Activated naive CD4-positive, alpha-beta T cell treated with anti-CD3 and anti-CD28 coated beads, Interleukin-2, amount 50 U/mL, for 72 hours (primary cell): ENCODE results near the gene LRRC10. TPM values are rescaled to one million over a fixed set of nuclear protein-coding genes. Genes with fewer than 3 reads are reported as not detected.
A peak's percentile ranks its signal among the peaks of the same experiment; 100 is the strongest.

Experiments
- ATAC-seq, 2 donors: fragments of 150-1000 bp; cut with Tn5 transposase; 2 replicates each; pipeline ENCODE4 v1.10.0; 2021; ENCODE audit warnings: mild to moderate bottlenecking in 2 of 2, moderate library complexity in 2 of 2
- DNase-seq, 2 donors: peaks; one replicate each; pipeline ENCODE4 v3.0.0; 2021 to 2022; ENCODE audit warnings: low spot score in 2 of 2
- H3K27ac Mint-ChIP-seq, 2 donors: one replicate each; pipeline ENCODE4 v1.8.0; 2022; ENCODE audit warnings: mild to moderate bottlenecking in 2 of 2, mixed read lengths in 2 of 2
- H3K36me3 Mint-ChIP-seq, 2 donors: one replicate each; pipeline ENCODE4 v1.8.0; 2022; ENCODE audit warnings: mixed read lengths in 2 of 2
- H3K9me3 Mint-ChIP-seq, 2 donors: one replicate each; pipeline ENCODE4 v1.8.0; 2022; ENCODE audit warnings: mixed read lengths in 2 of 2
- total RNA-seq, 2 donors: library from RNA; stranded (reverse); gene quantifications; one replicate each; pipeline ENCODE4 v1.2.3, GENCODE V29; 2022

The LRRC10 gene
- total RNA-seq, 2 donors from 2014 or later: not detected

- DNase-seq (no peak), ATAC-seq (no peak)
- H3K9me3 Mint-ChIP-seq: no peaks in the 10 kb centered on the region
- no peak overlapping the region for H3K27ac Mint-ChIP-seq
- H3K36me3 Mint-ChIP-seq: peaks cover 23 to 32% of the 10 kb centered on the region in 2 donors
These were observed 22.2 kb downstream of the LRRC10 start for GRCh38 chr12:69588527-69588926.

DNA sequence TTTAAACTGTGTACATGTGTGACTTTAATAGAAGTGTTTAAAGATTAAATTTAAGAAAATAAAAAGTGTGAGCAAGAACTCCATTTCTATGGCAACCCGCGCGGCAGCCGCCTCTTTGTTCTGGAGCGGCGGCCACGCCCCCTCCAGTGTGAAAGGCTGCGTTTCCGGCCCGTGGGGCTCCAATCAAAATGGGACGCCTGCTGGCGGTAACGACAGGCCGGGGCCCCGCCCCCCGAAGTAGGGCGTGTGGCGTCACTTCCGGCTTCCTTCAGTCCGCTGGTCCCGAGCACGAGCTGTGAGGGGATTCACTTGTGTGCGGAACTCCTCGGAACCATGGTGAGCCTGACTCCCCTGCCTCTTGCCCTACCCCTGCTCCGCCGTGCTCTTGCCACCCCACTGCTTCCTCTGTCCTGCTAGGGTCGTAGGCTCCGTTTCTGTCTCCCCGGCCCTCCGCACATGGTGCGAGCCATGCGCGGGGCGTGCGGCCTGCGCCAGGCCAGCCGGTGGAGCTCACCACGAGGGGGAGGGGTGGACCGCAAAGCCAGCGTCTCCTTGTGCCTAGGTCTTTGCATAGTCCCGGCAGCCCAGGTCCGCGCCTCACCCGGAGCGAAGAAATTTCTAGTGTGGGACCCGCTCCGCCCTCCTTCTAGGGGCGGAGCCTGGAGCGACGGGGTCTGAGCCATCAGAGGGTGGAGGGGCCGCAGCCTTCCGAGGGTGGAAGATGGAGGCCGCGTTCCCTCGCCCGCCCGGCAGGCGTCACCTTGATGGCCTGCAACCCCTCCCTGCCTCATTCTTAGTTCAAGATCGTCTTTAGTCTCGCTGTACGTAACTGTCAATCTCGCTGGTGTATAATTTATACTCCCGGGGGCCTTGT, 25.3 kb downstream of the LRRC10 start, which contains the start of gene CCT2:
Gene CCT2 (plus strand): TSS at position 271 of the 874 bp plus-strand sequence. CDS start 63 bp downstream, at position 334.
- Mint-ChIP-seq H3K9me3 (no peaks in the 10 kb centered on the region), H3K36me3 (peaks cover 9 to 14% of the 10 kb centered on the region in 2 donors), H3K27ac (peak within 1 kb of the TSS; percentile 90 to 97)
- peak; percentile 93 to 95 for DNase-seq
- peak; percentile 97 to 99 for ATAC-seq

DNA sequence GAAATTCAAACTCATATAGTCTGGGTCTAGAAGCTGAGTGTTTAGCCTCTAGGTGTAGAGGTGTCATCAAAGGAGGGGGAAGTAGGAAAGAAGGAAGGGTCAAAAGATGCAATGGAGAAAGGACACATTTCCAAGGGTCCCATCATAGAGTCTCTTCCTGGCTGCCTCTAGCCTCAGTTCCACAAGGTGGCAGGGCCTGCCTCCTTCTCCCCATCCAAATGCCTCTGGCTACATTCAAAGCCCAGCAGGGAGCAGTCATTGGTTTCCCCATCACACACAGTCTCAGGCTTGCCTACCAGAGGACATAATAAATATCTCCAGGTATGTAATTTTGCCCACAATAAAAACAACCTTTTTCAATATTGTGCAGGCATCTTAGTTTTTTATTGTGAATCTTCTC, 27.5 kb downstream of the LRRC10 start:
- Mint-ChIP-seq H3K9me3 (no peaks in the 10 kb centered on the region), H3K27ac (no peak overlapping the region), H3K36me3 (peaks cover 7 to 9% of the 10 kb centered on the region in 2 donors)
- ATAC-seq (no peak), DNase-seq (no peak)

- Mint-ChIP-seq H3K36me3 (no peaks in the 10 kb centered on the region), H3K9me3 (no peaks in the 10 kb centered on the region), H3K27ac (peak overlapping the region in 1 of 2 donors; percentile 8)
- DNase-seq (no peak), ATAC-seq (peak in 1 of 2 donors; percentile 58)
These were observed 30.6 kb downstream of the LRRC10 start for GRCh38 chr12:69580074-69580473.

GRCh38 chr12:69579029-69579428, 31.7 kb downstream of the LRRC10 start:
- ATAC-seq: no peak
- Mint-ChIP-seq H3K27ac (no peak overlapping the region), H3K36me3 (peaks cover 2 to 9% of the 10 kb centered on the region in 2 donors), H3K9me3 (no peaks in the 10 kb centered on the region)
- DNase-seq: no peak

GRCh38 chr12:69578283-69578682, 32.4 kb downstream of the LRRC10 start:
- peaks cover 6 to 12% of the 10 kb centered on the region in 2 donors for H3K36me3 Mint-ChIP-seq
- no peaks in the 10 kb centered on the region for H3K9me3 Mint-ChIP-seq
- ATAC-seq (no peak), DNase-seq (no peak)
- no peak overlapping the region for H3K27ac Mint-ChIP-seq

DNA sequence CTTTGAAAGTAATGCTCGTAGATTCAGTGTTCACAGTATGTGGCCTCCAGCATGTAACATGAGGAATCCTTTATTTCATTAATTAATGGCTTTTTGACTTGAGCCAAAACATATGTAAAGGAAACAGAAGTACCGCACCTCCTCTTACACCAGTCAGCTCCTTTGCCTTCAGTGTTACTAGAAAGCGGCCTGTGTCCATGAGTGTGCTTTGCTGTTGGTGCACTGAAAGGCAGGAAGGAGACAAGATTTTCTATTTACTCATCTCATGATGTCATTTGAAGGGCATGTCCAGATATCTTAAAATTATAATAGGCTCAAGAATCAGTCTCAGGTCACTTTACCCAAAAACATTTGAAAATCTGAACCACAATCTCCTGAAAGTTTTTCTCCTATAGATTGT, 35.4 kb downstream of the LRRC10 start:
- no peaks in the 10 kb centered on the region for H3K9me3 Mint-ChIP-seq
- DNase-seq (no peak), ATAC-seq (no peak)
- H3K27ac Mint-ChIP-seq: no peak overlapping the region
- H3K36me3 Mint-ChIP-seq: peaks cover 12% of the 10 kb centered on the region in 2 donors

DNA sequence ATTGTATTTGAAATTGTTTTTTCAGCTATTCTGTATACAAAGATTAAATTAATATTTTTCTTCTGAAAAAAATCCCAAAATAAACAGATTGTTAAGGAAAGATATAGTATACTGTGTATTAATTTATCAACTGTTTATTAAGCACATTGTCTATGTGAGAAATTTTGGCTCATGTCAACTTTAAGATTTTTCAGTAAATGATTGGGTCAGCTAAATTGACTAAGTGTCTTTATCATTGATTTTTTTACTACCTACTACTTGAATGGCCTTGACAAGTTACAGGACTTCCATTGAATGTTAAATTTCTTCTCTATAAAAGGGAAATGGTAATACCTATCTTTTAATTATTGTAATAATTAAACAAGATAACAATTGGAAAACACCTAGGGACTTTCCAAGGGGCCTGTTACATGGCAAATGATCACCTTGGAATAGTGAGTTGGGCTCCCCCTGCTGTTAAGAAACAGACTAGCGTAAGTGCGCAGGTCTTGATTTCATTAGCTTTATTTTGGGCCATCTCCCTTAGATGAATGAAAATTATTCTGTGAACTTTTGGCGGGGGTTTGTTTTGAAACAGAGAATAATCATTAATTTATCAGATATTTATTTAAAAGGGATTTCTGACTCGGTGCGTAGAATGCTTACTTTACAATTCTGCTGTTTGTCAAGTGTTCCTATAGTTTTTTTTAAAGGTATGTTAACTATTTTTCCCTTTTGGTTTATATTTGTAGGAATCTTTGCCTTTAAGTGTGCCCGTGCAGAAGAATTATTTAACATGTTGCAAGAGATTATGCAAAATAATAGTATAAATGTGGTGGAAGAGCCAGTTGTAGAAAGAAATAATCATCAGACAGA, 39.9 kb downstream of the LRRC10 start:
- DNase-seq: peak in 1 of 2 donors; percentile 54
- ATAC-seq: peak; percentile 63 to 70
- H3K9me3 Mint-ChIP-seq: no peaks in the 10 kb centered on the region
- no peak overlapping the region for H3K27ac Mint-ChIP-seq
- H3K36me3 Mint-ChIP-seq: peaks cover 12% of the 10 kb centered on the region in 2 donors

DNA sequence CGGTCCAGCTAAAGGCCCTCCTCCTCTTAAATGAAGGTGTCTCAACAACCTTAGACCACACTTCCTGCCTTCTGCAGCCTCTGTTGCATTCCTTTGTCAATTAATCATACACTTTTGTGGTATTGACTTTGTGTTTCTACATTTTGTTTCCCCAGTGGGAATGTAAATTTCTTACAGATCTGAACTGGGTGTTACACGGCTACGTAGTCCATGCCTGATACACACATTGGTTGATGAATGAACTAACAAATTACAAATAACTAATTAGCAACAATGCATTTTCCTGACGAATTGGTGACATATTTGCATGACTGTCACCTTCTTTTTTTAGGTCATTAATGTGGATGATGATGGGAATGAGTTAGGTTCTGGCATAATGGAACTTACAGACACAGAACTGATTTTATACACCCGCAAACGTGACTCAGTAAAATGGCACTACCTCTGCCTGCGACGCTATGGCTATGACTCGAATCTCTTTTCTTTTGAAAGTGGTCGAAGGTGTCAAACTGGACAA, 40.6 kb downstream of the LRRC10 start:
- Mint-ChIP-seq H3K27ac (peak overlapping the region in 1 of 2 donors; percentile 42), H3K36me3 (peaks cover 12% of the 10 kb centered on the region in 2 donors), H3K9me3 (no peaks in the 10 kb centered on the region)
- no peak for DNase-seq
- ATAC-seq: no peak

- Mint-ChIP-seq H3K36me3 (peaks cover 6 to 12% of the 10 kb centered on the region in 2 donors), H3K9me3 (no peaks in the 10 kb centered on the region), H3K27ac (peak overlapping the region in 1 of 2 donors; percentile 42)
- DNase-seq: no peak
- no peak for ATAC-seq
These were observed 41.5 kb downstream of the LRRC10 start for GRCh38 chr12:69569236-69569635.

GRCh38 chr12:69566603-69567002, 44.1 kb downstream of the LRRC10 start:
- DNase-seq (no peak), ATAC-seq (no peak)
- Mint-ChIP-seq H3K36me3 (peaks cover 0 to 6% of the 10 kb centered on the region in 2 donors), H3K27ac (peak overlapping the region in 1 of 2 donors; percentile 17), H3K9me3 (no peaks in the 10 kb centered on the region)

DNA sequence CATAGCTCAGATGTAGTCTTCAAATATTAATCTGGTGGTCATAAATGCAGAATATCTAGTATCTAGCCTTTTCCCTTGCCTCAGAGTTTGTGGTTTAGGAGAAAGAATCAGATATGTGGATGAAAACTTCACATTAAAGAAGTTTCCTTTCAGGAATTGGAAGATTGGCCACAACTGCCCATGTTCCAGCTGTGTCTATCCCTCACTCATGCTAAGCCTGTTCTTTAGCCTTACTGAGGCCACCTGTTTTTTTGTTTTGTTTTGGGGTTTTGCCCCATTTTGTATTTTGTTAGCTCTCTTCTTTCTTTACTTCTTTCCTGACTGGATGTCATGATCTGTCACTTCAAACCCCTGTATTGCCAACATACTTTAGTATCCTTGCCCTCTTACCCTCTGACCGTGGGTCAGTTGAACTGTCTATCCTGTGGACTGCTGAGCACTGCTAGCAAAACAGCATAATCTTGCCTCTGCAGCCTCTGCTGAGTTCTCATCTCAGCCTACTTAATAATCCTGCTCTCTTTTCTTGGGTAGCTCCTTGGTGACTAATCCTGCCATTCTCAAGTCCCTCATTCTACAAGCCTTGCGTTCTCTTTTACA, 47.4 kb downstream of the LRRC10 start:
- DNase-seq: no peak
- ATAC-seq: no peak
- no peaks in the 10 kb centered on the region for H3K36me3 Mint-ChIP-seq
- no peak overlapping the region for H3K27ac Mint-ChIP-seq
- no peaks in the 10 kb centered on the region for H3K9me3 Mint-ChIP-seq

Other genes with a start within 250 kb of the LRRC10 start
- gene FRS2, start 140.5 kb downstream of the LRRC10 start, total RNA-seq: 10 to 100 TPM; 13.1 to 15.5 TPM
- gene CCT2, start 25.4 kb downstream of the LRRC10 start, total RNA-seq: 100 to 1,000 TPM; 238 to 264 TPM
- not detected for gene BEST3, start 88.4 kb upstream of the LRRC10 start, total RNA-seq
- gene RAB3IP, start 128.0 kb upstream of the LRRC10 start, total RNA-seq: 10 to 100 TPM; 23.1 to 44.8 TPM
- not detected for gene MYRFL, start 214.3 kb upstream of the LRRC10 start, total RNA-seq